ENCODE data around the gene PLEKHG4. TPM values are rescaled to one million over a fixed set of nuclear protein-coding genes. Genes with fewer than 3 reads are reported as not detected.

PLEKHG4 gene
- polyA plus RNA-seq, 1 experiment, result 25.2 TPM

DNA sequence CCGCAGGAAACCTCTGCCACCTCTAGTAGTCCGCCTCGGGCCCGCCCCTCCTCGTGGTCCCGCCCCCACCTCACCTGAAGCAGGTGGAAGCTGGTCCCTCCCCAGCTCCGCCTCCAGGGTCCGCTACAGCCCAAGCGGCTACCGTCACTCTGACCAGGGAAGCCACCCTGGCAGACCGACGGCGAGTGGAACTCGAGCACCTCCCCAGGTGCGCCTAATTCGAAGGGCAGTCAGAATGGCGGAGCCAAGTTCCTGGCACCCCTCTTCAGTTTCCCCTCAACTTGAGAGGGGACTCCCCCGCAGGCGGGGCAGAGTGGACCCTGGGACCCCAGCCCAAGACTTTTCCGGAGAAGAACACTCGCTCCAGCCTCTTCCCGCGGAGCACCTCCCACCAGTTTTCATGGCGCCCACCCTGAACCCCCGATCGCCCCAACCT lies 32.6 kb upstream of the PLEKHG4 start:
- DNase-seq (ENCODE audit: low read depth), result no peak
- POLR2A ChIA-PET, result no interaction called here
- CTCF ChIA-PET, result interaction anchor here (1.0 to 4.8 kb wide), 8 partner anchors 11 to 218 kb away, joined by 3 to 24 read pairs (median 4); no protein-coding TSS in a partner anchor
- Histone ChIP-seq H3K27me3 (ENCODE audit: control insufficient read depth, insufficient read depth, low read length) (no peaks in the 10 kb centered on the region), H3K4me3 (ENCODE audit: low read depth, low read length) (peak overlapping the region; percentile 83), H3K36me3 (ENCODE audit: control insufficient read depth, insufficient read depth, low read length) (no peaks in the 10 kb centered on the region)
- TF ChIP-seq, protein P1, sequence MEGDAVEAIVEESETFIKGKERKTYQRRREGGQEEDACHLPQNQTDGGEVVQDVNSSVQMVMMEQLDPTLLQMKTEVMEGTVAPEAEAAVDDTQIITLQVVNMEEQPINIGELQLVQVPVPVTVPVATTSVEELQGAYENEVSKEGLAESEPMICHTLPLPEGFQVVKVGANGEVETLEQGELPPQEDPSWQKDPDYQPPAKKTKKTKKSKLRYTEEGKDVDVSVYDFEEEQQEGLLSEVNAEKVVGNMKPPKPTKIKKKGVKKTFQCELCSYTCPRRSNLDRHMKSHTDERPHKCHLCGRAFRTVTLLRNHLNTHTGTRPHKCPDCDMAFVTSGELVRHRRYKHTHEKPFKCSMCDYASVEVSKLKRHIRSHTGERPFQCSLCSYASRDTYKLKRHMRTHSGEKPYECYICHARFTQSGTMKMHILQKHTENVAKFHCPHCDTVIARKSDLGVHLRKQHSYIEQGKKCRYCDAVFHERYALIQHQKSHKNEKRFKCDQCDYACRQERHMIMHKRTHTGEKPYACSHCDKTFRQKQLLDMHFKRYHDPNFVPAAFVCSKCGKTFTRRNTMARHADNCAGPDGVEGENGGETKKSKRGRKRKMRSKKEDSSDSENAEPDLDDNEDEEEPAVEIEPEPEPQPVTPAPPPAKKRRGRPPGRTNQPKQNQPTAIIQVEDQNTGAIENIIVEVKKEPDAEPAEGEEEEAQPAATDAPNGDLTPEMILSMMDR (IDR thresholded peaks at IDR 0.05; ENCODE audit: insufficient read depth, low read depth, low read length), result no peak

DNA sequence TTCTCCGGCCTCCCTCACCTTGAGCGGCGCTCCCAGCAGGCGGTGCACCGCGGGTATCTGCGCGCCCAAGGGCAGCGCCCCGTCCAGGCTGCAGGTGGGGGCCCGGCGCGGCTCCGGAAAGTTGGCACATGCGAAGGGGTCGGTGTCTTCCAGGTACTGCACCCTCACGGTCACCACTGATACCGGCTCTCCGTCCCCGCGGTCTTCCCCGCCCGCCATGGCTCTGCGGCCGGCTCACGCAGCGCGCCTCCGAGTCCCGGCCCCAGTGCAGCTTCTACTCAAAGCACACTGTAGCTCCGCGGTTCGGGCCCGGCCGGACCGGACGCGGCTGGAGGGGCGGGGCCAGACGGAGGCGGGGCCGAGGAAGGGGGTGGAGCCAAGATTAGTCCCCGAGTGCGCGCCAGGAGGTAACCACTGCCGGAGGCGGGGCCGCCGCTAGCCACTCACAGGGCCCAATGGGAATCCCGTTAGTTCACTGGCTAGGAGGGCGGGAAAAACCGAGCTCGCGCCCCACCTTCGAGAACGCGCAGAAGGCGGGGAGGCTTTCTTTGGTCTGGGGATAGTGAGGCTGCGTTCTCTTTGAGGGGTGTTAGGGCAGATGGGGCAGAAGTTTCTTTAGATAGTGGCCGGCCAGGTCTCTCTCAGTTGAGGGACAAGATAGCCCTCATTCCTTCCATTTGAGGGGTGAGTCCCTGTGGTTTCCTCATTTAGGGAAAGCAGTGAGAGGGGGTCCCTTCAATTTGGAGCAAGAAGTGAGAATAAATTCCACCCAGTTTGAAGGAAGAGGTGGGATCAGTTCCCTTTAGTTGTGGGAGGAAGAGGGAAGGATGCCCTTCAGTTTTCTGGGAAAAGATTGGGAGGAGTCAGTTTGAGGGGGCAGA lies 31.9 kb upstream of the PLEKHG4 start, which contains the start of gene FHOD1:
Gene FHOD1 (minus strand): TSS at position 290 of the 881 bp plus-strand sequence. CDS start 71 bp downstream, at position 219.
- ChIA-PET CTCF (interaction anchor here (1.0 to 4.8 kb wide), 8 partner anchors 11 to 269 kb away, joined by 3 to 24 read pairs (median 4); partner anchors contain the start of gene TMEM208), POLR2A (interaction anchor here (0.6 kb wide), 1 partner anchor 77 kb away, joined by 3 read pairs; the partner anchor contains the start of gene NOL3)
- H3K36me3 ChIP-seq (ENCODE audit: control insufficient read depth, insufficient read depth, low read length), result no peaks in the 10 kb centered on the region

DNA sequence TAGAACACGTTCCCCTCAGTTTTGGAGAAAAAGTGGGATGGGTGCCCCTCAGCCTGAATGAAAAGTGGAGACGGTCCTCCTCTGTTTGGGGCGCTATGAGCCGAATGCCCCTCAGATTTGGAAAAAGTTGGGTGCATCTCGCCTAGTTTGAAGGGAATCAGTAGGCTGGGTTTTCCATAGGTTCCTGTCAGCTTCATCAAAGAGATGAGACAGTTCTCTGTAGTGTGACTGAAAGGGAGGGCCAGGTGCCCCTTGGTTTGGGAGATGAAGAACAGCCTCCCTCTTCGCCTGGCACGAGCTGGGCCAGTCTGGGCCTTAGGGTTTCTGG lies 31.3 kb upstream of the PLEKHG4 start:
- ChIA-PET POLR2A (interaction anchor here (0.6 kb wide), 2 partner anchors 78 to 149 kb away, joined by 3 to 4 read pairs; partner anchors contain the start of gene NOL3), CTCF (interaction anchor here (1.0 to 4.8 kb wide), 5 partner anchors 10 to 268 kb away, joined by 3 to 24 read pairs (median 4); partner anchors contain the start of gene TMEM208)
- DNase-seq (ENCODE audit: low read depth), result no peak
- no peaks in the 10 kb centered on the region for H3K27me3 ChIP-seq (ENCODE audit: control insufficient read depth, insufficient read depth, low read length)
- H3K36me3 ChIP-seq (ENCODE audit: control insufficient read depth, insufficient read depth, low read length), result peaks cover 3% of the 10 kb centered on the region
- TF ChIP-seq, protein P1 (IDR thresholded peaks at IDR 0.05; ENCODE audit: insufficient read depth, low read depth, low read length), result no peak
- peak overlapping the region; percentile 52 for H3K4me3 ChIP-seq (ENCODE audit: low read depth, low read length)

More for the DNA sequence above, 31.9 kb upstream of the PLEKHG4 start, which contains the start of gene FHOD1:
- peak; percentile 70 for DNase-seq (ENCODE audit: low read depth)
- TF ChIP-seq, protein P1 (IDR thresholded peaks at IDR 0.05; ENCODE audit: insufficient read depth, low read depth, low read length), result no peak
- H3K27me3 ChIP-seq (ENCODE audit: control insufficient read depth, insufficient read depth, low read length), result no peaks in the 10 kb centered on the region
- H3K4me3 ChIP-seq (ENCODE audit: low read depth, low read length), result peak within 1 kb of the TSS; percentile 83

DNA sequence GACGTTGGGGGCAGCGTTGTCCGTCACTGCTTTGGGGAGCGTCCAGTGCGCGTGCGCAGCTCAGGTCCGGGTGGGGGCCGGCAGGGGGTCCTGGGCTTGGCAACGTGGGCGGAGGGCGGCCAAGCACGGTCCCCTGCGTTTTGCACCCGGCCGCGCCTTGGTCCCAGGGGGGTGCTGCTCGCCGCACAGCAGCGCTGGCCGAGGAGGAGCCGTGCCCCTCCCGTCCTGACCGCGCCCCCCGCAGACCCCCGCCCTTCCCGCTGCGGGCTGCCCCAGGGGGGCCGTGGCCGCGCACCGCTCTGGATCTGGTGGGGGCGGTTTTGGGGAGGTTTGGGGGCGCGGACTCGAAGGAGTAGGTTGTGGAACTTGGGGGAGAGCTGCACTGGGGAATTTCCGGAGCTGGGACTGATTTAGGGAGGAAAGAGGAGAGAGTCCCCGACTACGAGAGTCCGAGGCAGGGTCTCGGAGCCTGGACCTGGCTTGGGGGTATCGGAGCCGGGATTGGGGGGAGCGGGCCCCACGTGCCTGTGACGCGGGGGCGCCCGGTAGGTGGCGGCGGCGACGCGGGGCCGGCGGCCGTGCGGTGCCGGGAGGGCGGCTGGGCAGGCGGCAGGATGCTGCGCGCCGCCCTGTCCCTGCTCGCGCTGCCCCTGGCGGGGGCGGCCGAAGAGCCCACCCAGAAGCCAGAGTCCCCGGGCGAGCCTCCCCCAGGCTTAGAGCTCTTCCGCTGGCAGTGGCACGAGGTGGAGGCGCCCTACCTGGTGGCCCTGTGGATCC lies 30.7 kb upstream of the PLEKHG4 start, which contains the start of gene SLC9A5:
Gene SLC9A5 (plus strand): TSS at position 579 of the 777 bp plus-strand sequence. CDS start 36 bp downstream, at position 615.
- peaks cover 3% of the 10 kb centered on the region for H3K36me3 ChIP-seq (ENCODE audit: control insufficient read depth, insufficient read depth, low read length)
- ChIA-PET CTCF (interaction anchor here (1.0 to 4.8 kb wide), 8 partner anchors 9 to 267 kb away, joined by 3 to 24 read pairs (median 4); partner anchors contain the start of gene TMEM208), POLR2A (interaction anchor here (0.6 kb wide), 1 partner anchor 150 kb away, joined by 4 read pairs; no protein-coding TSS in a partner anchor)
- no peak for DNase-seq (ENCODE audit: low read depth)
- peak within 1 kb of the TSS; percentile 52 for H3K4me3 ChIP-seq (ENCODE audit: low read depth, low read length)
- TF ChIP-seq, protein P1 (IDR thresholded peaks at IDR 0.05; ENCODE audit: insufficient read depth, low read depth, low read length), result peak; percentile 6; the same call in 1 of the 2 replicates
- no peaks in the 10 kb centered on the region for H3K27me3 ChIP-seq (ENCODE audit: control insufficient read depth, insufficient read depth, low read length)

Measured in BJ (cell line).